ENCODE data around the gene TPRX2. TPM values are rescaled to one million over a fixed set of nuclear protein-coding genes. Genes with fewer than 3 reads are reported as not detected.
"Not testable (repeated sequence)": the region's sequence is repeated elsewhere in the genome, so short reads cannot be mapped to it uniquely, and the experiment has no call there.

The TPRX2 gene
- polyA plus RNA-seq, 1 donor from 2014 or later: not detected

DNA sequence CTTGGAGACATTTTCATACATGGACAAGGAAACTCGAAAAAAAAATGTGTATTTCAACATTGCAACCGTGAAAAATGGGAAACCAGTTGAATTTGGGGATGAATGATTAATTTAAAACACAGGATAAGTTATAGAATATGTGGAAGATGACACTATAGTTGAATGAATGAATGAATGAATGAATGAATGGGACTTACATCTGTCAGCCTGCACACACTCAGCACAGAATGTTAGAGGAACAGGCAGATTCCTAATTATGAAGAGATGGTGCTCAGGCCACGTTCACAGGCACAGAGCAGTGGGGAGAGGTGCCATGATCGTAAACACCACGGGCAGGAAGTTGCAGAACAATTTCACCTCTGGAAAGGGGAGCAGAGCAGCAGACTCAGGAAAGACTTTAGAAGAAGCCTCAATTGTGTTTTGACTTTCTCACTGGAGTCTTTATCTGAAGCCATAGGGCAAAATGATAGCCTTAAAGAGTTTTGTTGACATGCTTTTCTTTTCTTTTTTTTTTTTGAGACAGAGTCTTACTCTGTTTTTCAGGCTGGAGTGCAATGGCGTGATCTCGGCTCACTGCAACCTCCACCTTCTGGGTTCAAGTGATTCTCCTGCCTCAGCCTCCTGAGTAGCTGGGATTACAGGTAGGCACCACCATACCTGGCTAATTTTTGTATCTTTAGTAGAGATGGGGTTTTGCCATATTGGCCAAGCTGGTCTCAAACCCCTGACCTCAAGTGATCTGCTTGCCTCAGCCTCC is 32.0 kb downstream of the TPRX2 start:
- H3K27ac Mint-ChIP-seq: no peak overlapping the region
- H3K36me3 Mint-ChIP-seq: no peaks in the 10 kb centered on the region
- peaks cover 1% of the 10 kb centered on the region for H3K27me3 Mint-ChIP-seq
- H3K9me3 Mint-ChIP-seq: peaks cover 2 to 8% (median 6%) of the 10 kb centered on the region in 3 donors
- no peaks in the 10 kb centered on the region for H3K4me1 Mint-ChIP-seq
- no peak overlapping the region for H3K4me3 Mint-ChIP-seq

DNA sequence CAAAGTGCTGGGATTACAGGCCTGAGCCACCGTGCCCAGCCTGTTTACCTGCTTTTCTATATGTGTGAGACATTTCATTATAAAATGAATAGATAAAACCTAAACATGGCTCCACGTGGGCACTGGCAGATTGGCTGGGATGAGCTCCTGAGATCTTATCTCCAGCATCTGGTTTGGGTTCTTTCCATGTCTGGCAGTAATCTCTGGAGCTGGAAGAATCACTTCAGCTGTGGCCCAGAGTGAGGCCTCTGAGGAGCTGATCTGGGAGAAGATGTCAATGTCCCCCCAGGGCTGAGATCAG is 32.5 kb downstream of the TPRX2 start:
- peaks cover 1% of the 10 kb centered on the region for H3K27me3 Mint-ChIP-seq

DNA sequence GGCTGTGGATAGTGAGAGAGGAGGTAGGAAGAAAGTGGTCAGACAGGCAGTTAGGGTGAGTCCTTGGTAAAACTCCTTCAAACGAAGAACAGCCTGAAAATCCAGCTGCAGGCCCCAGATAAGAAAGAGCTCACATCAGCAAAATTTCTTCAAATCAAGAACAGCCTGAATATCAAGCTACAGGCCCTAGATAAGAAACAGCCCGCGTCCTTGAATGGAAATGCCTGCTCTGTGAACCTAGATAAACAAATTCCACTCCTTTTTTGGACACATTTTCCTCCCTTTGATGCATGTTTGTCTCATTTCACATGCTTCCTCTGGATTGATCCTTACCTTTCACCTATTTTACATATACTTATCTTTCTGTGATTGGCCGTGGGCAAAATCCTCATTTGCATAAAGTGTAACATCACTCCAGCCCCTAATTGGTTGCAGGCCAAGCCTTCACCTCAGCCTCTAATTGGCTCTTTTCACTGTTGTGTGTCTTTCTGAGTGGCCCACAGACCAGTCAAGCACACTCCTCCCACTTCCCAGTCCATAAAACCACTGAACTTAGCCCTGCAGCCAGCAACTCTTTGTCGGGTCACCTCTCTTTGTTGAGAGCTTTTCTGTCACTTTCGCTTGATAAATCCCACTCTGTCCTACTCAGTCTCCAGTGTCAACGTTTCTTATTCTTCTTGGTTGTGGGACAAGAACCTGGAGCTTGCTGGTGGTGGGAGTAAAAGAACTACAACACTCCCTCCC is 33.1 kb downstream of the TPRX2 start:
- Mint-ChIP-seq H3K36me3 (no peaks in the 10 kb centered on the region), H3K27ac (peak overlapping the region in 1 of 3 donors; percentile 43), H3K9me3 (peaks cover 2 to 13% (median 11%) of the 10 kb centered on the region in 3 donors), H3K4me3 (no peak overlapping the region), H3K27me3 (peaks cover 1% of the 10 kb centered on the region), H3K4me1 (no peaks in the 10 kb centered on the region)

More for the DNA sequence above, 32.5 kb downstream of the TPRX2 start:
- Mint-ChIP-seq H3K27ac (no peak overlapping the region), H3K4me1 (no peaks in the 10 kb centered on the region), H3K9me3 (peaks cover 2 to 12% (median 11%) of the 10 kb centered on the region in 3 donors), H3K4me3 (no peak overlapping the region), H3K36me3 (no peaks in the 10 kb centered on the region)

DNA sequence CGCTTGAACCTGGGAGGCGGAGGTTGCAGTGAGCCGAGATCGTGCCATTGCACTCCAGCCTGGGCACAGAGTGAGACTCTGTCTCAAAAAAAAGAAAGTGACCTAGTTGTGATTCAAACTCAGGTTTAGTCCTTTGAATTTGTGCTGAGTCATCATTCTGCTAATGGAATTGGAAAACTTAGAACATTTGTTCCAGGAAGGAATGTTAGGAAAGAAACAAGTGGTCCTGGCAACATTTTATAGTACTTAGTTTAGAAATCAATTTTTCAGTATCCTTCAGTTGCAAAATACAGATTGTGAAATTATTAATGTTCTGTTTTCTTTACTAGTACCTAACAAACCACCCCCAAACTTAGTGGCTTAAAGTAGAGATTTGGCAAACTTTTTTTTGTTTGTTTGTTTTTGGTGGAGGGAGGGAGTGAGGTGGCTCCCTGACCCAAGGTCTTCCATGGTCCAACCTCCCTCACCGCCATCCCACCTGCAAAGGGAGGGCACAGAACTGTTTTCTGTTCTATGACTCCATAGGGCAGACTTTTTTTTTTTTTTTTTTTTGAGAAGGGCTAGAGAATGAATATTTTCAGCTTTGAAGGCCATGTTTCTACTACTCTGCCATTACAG is 36.2 kb downstream of the TPRX2 start:
- Mint-ChIP-seq H3K4me1 (no peaks in the 10 kb centered on the region), H3K9me3 (peaks cover 2 to 14% (median 13%) of the 10 kb centered on the region in 3 donors), H3K27ac (no peak overlapping the region), H3K36me3 (no peaks in the 10 kb centered on the region), H3K27me3 (peaks cover 6% of the 10 kb centered on the region), H3K4me3 (no peak overlapping the region)

DNA sequence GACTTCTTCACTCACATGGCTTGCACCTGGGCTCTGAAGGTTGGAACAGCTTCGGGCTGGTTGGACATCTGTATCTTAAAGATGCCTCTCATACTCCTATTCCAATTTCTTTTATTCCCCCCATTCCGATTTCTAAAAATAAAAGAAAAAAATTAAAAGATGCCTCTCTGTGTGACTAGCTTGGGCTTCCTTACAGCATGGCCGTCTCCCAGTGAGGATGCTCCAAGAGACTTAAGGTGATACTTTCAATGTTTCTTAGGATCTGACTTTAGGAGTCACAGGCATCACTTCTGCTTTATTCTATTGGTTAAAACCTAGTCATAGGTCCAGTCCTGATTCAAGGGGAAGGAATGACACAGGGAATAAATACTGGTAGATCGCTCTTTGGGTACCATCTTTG is 37.0 kb downstream of the TPRX2 start:
- H3K4me1 Mint-ChIP-seq: no peaks in the 10 kb centered on the region
- no peak overlapping the region for H3K27ac Mint-ChIP-seq
- H3K27me3 Mint-ChIP-seq: peaks cover 7% of the 10 kb centered on the region
- H3K36me3 Mint-ChIP-seq: no peaks in the 10 kb centered on the region
- peaks cover 2 to 13% (median 11%) of the 10 kb centered on the region in 3 donors for H3K9me3 Mint-ChIP-seq
- H3K4me3 Mint-ChIP-seq: no peak overlapping the region

DNA sequence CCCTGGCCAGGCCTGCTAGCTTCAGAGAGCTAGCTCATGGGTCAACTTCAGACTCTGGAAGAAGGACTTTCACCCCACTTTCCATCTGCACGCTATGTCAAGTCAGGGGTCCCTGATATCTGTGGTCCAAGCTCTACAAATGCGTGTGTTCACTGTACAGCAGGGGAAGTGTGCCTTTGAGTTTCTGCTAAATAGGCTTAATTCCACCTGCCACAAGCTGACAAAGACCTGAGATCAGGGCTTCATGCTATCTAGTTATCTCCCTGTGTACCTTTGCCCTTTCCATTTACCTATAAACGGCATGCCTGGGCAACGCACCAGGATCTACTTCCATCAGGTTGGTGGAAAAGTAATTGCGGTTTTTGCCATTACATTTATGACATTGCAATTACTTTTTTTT is 37.7 kb downstream of the TPRX2 start:
- Mint-ChIP-seq H3K4me3 (no peak overlapping the region), H3K4me1 (no peaks in the 10 kb centered on the region), H3K36me3 (no peaks in the 10 kb centered on the region), H3K9me3 (peaks cover 0 to 13% (median 9%) of the 10 kb centered on the region in 3 donors), H3K27me3 (peaks cover 7% of the 10 kb centered on the region), H3K27ac (no peak overlapping the region)

DNA sequence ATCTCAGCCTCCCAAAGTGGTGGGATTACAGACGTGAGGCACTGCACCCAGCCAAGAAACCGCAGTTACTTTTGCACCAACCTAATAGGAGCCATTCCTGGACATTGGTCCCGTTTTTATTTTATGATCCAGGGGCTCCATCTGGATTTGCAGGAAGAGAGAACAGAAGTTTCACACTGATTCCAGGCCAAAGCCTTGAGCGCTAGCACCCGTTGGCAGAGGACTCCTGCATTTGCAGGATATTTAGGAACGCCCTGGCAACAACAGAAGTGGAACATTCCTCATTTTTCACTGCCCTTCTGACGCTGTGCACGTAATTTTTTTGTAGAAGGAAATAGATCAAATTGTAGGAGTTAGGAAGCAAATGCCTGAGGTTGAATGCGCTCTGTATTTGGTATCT is 38.8 kb downstream of the TPRX2 start:
- Mint-ChIP-seq H3K27me3 (peaks cover 12% of the 10 kb centered on the region), H3K4me3 (no peak overlapping the region), H3K27ac (no peak overlapping the region), H3K9me3 (peaks cover 0 to 9% (median 6%) of the 10 kb centered on the region in 3 donors), H3K4me1 (no peaks in the 10 kb centered on the region), H3K36me3 (no peaks in the 10 kb centered on the region)

DNA sequence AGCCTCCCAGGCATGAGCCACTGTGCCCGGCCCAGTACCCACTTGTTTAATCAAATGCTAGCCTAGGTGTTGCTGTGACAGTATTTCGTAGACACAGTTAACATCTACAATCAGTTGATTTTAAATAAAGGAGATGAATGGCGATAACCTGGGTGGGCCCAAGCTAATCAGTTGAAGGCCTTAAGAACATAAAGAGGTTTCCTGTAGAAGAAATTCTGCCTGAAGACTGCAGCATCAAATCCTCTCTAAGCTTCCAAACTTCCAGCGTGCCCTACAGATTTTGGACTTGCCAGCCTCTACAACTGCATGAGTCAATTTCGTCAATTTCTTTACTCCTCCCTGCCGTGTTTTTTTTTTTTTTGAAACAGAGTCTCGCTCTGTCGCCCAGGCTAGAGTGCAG is 40.3 kb downstream of the TPRX2 start:
- Mint-ChIP-seq H3K4me3 (no peak overlapping the region), H3K36me3 (no peaks in the 10 kb centered on the region), H3K27me3 (peaks cover 14% of the 10 kb centered on the region), H3K4me1 (no peaks in the 10 kb centered on the region), H3K9me3 (peaks cover 0 to 9% (median 6%) of the 10 kb centered on the region in 3 donors), H3K27ac (no peak overlapping the region)

DNA sequence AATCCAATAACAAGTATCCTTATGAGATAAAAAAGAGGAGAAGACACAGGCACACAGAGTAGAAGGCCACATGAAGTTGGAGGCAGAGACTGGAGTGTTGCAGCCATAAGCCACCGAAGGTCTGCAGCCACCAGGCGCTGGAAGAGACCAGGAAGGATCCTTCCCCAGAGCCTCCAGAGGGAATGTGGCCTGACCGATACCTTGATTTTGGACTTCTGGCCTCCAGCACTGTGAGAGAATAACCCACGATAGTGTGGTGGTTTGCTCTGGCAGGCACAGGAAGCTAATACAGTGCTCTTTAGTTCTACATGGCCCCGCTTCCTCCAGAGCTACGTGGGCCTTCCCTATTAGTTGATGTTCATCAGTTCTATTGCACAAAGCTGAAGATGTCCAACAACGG is 42.3 kb downstream of the TPRX2 start:
- H3K4me3 Mint-ChIP-seq: no peak overlapping the region
- H3K27me3 Mint-ChIP-seq: peaks cover 14% of the 10 kb centered on the region
- H3K9me3 Mint-ChIP-seq: peaks cover 0 to 5% (median 3%) of the 10 kb centered on the region in 3 donors
- no peaks in the 10 kb centered on the region for H3K4me1 Mint-ChIP-seq
- no peak overlapping the region for H3K27ac Mint-ChIP-seq
- H3K36me3 Mint-ChIP-seq: no peaks in the 10 kb centered on the region

DNA sequence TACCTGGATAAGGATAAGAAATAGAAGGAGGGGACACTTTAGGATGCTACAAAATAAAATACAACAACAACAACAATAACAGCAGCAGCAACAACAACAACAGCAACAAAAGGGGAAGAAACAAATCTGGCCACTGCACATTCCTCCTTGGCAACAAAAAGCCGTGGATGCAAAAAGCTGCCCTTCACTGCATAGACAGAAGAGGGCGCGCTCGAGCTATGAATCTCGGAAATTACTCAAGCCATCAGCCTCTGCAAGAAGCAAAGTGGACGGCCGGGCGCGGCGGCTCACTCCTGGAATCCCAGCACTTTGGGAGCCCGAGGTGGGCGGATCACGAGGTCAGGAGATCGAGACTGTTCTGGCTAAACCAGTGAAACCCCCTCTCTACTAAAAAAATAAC is 50.3 kb downstream of the TPRX2 start:
- not testable (repeated sequence) for H3K36me3 Mint-ChIP-seq, H3K9me3 Mint-ChIP-seq, H3K27me3 Mint-ChIP-seq, H3K4me3 Mint-ChIP-seq, H3K4me1 Mint-ChIP-seq, H3K27ac Mint-ChIP-seq

DNA sequence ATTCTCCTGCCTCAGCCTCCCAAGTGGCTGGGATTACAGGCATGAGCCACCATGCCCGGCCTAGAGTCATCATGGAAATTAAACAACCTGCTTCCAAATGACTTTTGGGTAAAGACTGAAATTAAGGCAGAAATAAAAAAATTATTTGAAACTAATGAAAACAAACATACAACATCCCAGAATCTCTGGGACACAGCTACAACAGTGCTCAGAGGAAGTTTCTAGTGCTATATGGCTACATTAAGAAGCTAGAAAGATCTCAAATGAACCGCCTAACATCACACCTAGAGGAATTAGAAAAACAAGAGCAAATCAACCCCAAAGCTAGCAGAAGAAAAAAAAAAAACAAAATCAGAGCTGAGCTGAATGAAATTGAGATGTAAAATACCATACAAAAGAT is 51.2 kb downstream of the TPRX2 start:
- H3K4me1 Mint-ChIP-seq, H3K4me3 Mint-ChIP-seq, H3K27me3 Mint-ChIP-seq, H3K36me3 Mint-ChIP-seq, H3K9me3 Mint-ChIP-seq, H3K27ac Mint-ChIP-seq: not testable (repeated sequence)

Other genes starting within 250 kb of the TPRX2 start
- not detected for gene EHD2, start 145.8 kb upstream of the TPRX2 start, polyA plus RNA-seq
- 304 TPM for gene NOP53, start 113.7 kb upstream of the TPRX2 start, polyA plus RNA-seq
- gene SELENOW, start 80.5 kb upstream of the TPRX2 start, polyA plus RNA-seq: 210 TPM
- gene TPRX1, start 54.7 kb upstream of the TPRX2 start, polyA plus RNA-seq: not detected
- gene CRX, start 37.3 kb upstream of the TPRX2 start, polyA plus RNA-seq: not detected
- gene SULT2A1, start 27.1 kb downstream of the TPRX2 start, polyA plus RNA-seq: not detected
- not detected for gene BSPH1, start 132.9 kb downstream of the TPRX2 start, polyA plus RNA-seq
- gene ELSPBP1, start 135.4 kb downstream of the TPRX2 start, polyA plus RNA-seq: not detected
- gene CABP5, start 184.8 kb downstream of the TPRX2 start, polyA plus RNA-seq: not detected